Thoracic aorta (tissue), 2 donors: ENCODE measurements around the gene PSMB8. TPM values are rescaled to one million over a fixed set of nuclear protein-coding genes. Genes with fewer than 3 reads are reported as not detected.

ENCODE experiments used
- ATAC-seq: fragments of 150-250 bp; one replicate; pipeline ENCODE4 v1.8.0; 2017; ENCODE audit warnings: low read depth; ENCODE audit not compliant: insufficient number of reproducible peaks, low FRiP score
- DNase-seq: peaks from one replicate; pipeline ENCODE4 v3.0.0-alpha.2; 2020; ENCODE audit warnings: low spot score
- H3K27ac ChIP-seq, 2 donors: fragments of 200-600 bp; sonication (generic); 1 replicate in 1 of 2; 2 replicates in 1 of 2; pipeline ENCODE4 v1.5.1; 2016; ENCODE audit warnings: mild to moderate bottlenecking in 2 of 2, moderate library complexity in 2 of 2
- H3K27me3 ChIP-seq: fragments of 200-600 bp; sonication (generic); replicated peaks from 2 replicates; pipeline ENCODE4 v1.6.0; 2016; ENCODE audit warnings: mild to moderate bottlenecking; ENCODE audit not compliant: insufficient read depth
- H3K36me3 ChIP-seq: fragments of 200-600 bp; sonication (generic); one replicate; pipeline ENCODE4 v1.5.1; 2016
- H3K4me1 ChIP-seq, 2 donors: fragments of 200-600 bp; sonication (generic); 1 replicate in 1 of 2; 2 replicates in 1 of 2; pipeline versions ENCODE4 v1.5.1 to v1.6.0; 2016; ENCODE audit warnings: low read depth in 2 of 2, mild to moderate bottlenecking in 1 of 2; ENCODE audit not compliant: control insufficient read depth in 1 of 2
- H3K4me3 ChIP-seq: fragments of 200-600 bp; sonication (generic); 2 replicates; pipeline ENCODE4 v1.5.1; 2016; ENCODE audit warnings: mild to moderate bottlenecking
- H3K9me3 ChIP-seq: fragments of 200-600 bp; sonication (generic); 2 replicates; pipeline ENCODE4 v1.5.1; 2016
- total RNA-seq, 2 donors: library from RNA; depleted of rRNA; stranded (reverse); fragments of >200 nt; gene quantifications; one replicate each; pipeline versions ENCODE4 v1.1.0 to v1.2.3, GENCODE V29; 2016
- TF ChIP-seq, protein P1 (sequence below): fragments of 200-600 bp; sonication (generic); IDR thresholded peaks from one replicate; pipeline ENCODE4 v1.5.1; 2019; ENCODE audit warnings: antibody characterized with exemption

PSMB8 gene
- total RNA-seq, 2 donors from 2014 or later: 28.4 to 43.3 TPM

DNA sequence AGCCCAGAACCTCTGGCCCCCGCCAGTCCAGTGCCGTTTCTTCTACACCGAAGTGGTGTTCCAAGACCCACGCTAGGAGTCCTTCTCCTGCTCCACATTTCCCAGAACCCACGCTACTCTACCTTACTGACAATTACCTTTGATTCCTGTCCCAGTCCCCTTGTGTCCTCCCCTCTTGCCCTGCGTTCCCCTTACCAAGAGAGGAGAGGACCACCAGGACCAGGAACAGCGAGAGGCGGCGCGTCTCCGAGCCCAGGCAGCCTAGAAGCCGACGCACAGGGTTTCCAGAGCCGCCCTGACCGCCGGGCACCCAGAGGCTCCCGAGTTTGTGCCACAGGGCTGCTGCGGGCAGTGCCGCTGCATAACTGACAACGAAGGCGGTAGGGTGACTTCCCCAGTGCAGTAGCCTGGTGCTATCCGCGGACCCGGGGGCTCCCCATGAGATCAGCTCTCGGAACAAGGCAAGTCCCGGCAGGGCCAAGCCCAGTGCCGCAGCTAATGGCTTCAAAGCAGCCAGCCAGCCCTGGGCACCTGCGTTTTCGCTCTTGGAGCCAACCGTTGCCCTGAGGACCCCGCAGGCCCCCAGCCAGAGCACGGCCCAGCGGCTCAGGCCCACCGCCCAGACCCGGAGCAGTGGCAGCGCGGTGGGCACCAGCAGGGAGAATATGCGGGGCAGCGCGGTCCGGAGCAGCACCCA lies 9.1 kb upstream of the PSMB8 start:
- peaks cover 17 to 25% of the 10 kb centered on the region in 2 donors for H3K4me1 ChIP-seq
- DNase-seq: no peak
- no peak for ATAC-seq
- no peaks in the 10 kb centered on the region for H3K27me3 ChIP-seq
- TF ChIP-seq, protein P1, sequence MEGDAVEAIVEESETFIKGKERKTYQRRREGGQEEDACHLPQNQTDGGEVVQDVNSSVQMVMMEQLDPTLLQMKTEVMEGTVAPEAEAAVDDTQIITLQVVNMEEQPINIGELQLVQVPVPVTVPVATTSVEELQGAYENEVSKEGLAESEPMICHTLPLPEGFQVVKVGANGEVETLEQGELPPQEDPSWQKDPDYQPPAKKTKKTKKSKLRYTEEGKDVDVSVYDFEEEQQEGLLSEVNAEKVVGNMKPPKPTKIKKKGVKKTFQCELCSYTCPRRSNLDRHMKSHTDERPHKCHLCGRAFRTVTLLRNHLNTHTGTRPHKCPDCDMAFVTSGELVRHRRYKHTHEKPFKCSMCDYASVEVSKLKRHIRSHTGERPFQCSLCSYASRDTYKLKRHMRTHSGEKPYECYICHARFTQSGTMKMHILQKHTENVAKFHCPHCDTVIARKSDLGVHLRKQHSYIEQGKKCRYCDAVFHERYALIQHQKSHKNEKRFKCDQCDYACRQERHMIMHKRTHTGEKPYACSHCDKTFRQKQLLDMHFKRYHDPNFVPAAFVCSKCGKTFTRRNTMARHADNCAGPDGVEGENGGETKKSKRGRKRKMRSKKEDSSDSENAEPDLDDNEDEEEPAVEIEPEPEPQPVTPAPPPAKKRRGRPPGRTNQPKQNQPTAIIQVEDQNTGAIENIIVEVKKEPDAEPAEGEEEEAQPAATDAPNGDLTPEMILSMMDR: no peak
- H3K27ac ChIP-seq: peak overlapping the region; percentile 88 to 91
- no peaks in the 10 kb centered on the region for H3K9me3 ChIP-seq
- peaks cover 12% of the 10 kb centered on the region for H3K36me3 ChIP-seq
- peak overlapping the region; percentile 78 for H3K4me3 ChIP-seq

DNA sequence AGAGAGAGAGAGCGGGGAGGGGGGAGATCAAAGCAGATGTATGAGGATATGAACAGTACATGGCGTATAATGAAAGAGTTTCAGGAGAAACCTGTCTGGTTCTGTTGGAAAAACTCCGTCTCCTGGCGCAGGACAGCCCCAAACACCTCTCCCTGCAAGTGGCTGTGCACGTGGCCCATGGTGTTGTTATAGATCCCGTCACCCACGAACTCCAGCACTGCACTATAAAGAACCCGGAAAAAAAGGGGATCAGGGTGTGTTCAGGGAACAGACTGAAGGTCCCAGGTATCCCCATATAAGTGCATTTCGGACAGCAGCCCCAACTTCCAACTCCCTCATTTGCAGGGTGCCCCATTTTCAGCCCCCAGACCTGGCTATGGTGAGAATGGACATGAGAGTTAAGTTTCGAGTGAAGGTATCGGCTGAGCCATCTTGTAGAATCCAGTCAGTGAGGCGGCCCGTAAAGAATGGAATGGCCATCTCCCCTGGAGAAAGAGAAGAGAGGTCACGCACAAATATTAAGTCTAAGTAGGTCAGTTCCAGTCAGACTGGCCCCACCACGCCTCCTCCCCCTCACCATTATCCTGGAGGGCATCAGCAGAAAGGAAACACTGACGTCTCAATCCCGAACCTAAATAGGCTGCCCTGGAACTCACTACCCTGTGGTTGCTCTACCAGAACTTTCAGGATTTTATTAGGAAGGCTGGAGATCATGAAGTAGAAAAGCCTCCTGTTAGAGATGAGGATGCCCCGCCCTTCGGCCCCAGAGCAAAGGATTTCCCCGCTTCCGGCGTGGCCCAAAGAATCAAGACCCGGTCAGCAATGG lies 8.4 kb upstream of the PSMB8 start:
- peak overlapping the region; percentile 78 for H3K4me3 ChIP-seq
- peaks cover 19% of the 10 kb centered on the region for H3K36me3 ChIP-seq
- H3K4me1 ChIP-seq: peaks cover 17 to 25% of the 10 kb centered on the region in 2 donors
- no peaks in the 10 kb centered on the region for H3K27me3 ChIP-seq
- H3K9me3 ChIP-seq: no peaks in the 10 kb centered on the region
- H3K27ac ChIP-seq: peak overlapping the region; percentile 88 to 91
- DNase-seq (no peak), ATAC-seq (no peak)
- TF ChIP-seq, protein P1: no peak

DNA sequence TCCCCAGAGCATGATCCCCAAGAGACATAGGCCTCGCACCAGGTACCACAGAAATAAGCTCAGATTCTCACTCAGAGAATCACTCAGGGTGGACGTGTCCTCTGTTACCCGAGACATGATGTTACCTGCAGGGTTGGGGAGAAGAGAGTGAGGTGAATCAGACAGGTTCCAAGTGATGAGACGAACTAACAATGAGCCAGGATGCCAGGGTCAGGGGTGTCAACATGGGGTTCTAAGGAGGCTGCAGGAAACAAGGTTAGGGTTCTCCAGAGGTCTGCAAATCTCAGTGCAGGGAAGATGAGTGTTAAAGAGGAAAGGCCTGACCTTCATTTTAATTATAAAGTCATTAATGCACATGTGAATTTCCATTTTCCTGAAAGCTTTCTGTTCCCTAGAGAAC lies 7.2 kb upstream of the PSMB8 start:
- no peaks in the 10 kb centered on the region for H3K27me3 ChIP-seq
- H3K4me1 ChIP-seq: peaks cover 17 to 28% of the 10 kb centered on the region in 2 donors
- no peak overlapping the region for H3K4me3 ChIP-seq
- H3K27ac ChIP-seq: peak overlapping the region; percentile 37 to 91
- H3K9me3 ChIP-seq: no peaks in the 10 kb centered on the region
- DNase-seq (no peak), ATAC-seq (no peak)
- TF ChIP-seq, protein P1: no peak
- peaks cover 26% of the 10 kb centered on the region for H3K36me3 ChIP-seq

DNA sequence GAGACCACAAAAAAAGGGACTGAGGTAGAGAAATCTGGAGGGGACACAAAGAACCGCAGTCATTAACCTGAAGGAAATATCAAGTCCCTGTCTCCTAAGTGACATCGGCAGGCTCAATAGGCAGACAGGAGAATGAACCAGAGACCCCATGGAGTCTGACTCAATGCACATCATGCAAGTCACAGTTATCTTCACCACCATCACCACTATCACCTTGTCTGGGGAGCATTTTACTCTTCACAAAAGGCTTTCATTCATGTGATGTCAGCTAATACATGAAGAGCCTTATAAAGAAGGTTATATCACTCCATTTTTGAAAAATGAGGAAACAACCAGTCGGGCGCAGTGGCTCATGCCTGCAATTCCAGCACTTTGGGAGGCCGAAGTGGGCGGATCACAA lies 5.3 kb upstream of the PSMB8 start:
- DNase-seq: no peak
- Histone ChIP-seq H3K27ac (no peak overlapping the region), H3K4me1 (peaks cover 11 to 19% of the 10 kb centered on the region in 2 donors), H3K27me3 (no peaks in the 10 kb centered on the region), H3K9me3 (no peaks in the 10 kb centered on the region), H3K36me3 (peaks cover 26% of the 10 kb centered on the region), H3K4me3 (no peak overlapping the region)
- no peak for ATAC-seq
- TF ChIP-seq, protein P1: no peak

DNA sequence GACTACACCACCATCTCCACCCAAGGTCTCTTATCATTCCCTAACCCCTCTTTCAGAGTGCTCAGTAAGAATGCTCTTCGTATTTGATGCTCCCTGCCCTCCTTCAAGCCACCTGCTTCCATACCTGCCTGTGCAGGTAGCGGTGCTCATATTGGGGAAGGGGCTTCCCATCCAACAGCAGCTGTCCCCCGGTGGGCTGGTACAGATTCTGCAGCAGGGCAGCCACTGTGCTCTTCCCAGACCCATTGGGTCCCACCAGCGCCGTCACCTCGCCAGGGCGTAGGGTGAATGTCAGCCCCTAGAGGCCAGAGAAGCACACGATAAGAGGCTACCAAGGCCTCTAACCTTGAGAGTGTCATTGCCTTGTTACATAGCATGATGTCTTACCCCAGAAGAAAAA lies 3.9 kb upstream of the PSMB8 start:
- H3K36me3 ChIP-seq: peaks cover 26% of the 10 kb centered on the region
- ATAC-seq (no peak), DNase-seq (no peak)
- peaks cover 13 to 26% of the 10 kb centered on the region in 2 donors for H3K4me1 ChIP-seq
- H3K4me3 ChIP-seq: no peak overlapping the region
- TF ChIP-seq, protein P1: no peak
- H3K27ac ChIP-seq: no peak overlapping the region
- H3K27me3 ChIP-seq: no peaks in the 10 kb centered on the region
- H3K9me3 ChIP-seq: no peaks in the 10 kb centered on the region
